ENCODE measurements around the gene AHRR. TPM values are rescaled to one million over a fixed set of nuclear protein-coding genes. Genes with fewer than 3 reads are reported as not detected.

The AHRR gene
- total and polyA plus RNA-seq, 2 donors from 2014 or later, result 0.71 to 1.7 TPM

- no peak for TF ChIP-seq CTCF (IDR thresholded peaks at IDR 0.05; ENCODE audit: borderline replicate concordance, extremely low read depth, insufficient read depth)
- Histone ChIP-seq H3K27me3 (ENCODE audit: control insufficient read depth, insufficient read depth, low read length) (no peaks in the 10 kb centered on the region), H3K36me3 (ENCODE audit: control insufficient read depth in 2 of 3, insufficient read depth in 3 of 3, low read length in 3 of 3) (no peaks in the 10 kb centered on the region), H3K27ac (ENCODE audit: low read depth in 2 of 2, low read length in 2 of 2) (no peak overlapping the region), H3K4me1 (ENCODE audit: control insufficient read depth in 2 of 3, insufficient read depth in 2 of 3, low read depth in 1 of 3, low read length in 3 of 3) (no peaks in the 10 kb centered on the region), H3K4me3 (ENCODE audit: low read length in 3 of 3) (no peak overlapping the region), H3K9ac (ENCODE audit: low read length in 3 of 3) (no peak overlapping the region), H3K9me3 (ENCODE audit: control insufficient read depth in 2 of 3, insufficient read depth in 1 of 3, low read length in 3 of 3) (no peaks in the 10 kb centered on the region)
- DNase-seq (peak in 2 of 5 donors; percentile 35 to 40), FAIRE-seq (no peak)
- intact Hi-C loops (cut with DNase I), result no loop called here
Observed at GRCh38 chr5:421287-421880, 99.9 kb downstream of the AHRR start.

- Histone ChIP-seq H3K27me3 (ENCODE audit: control insufficient read depth, insufficient read depth, low read length) (no peaks in the 10 kb centered on the region), H3K9me3 (ENCODE audit: control insufficient read depth in 2 of 3, insufficient read depth in 1 of 3, low read length in 3 of 3) (no peaks in the 10 kb centered on the region), H3K36me3 (ENCODE audit: control insufficient read depth in 2 of 3, insufficient read depth in 3 of 3, low read length in 3 of 3) (no peaks in the 10 kb centered on the region), H3K4me1 (ENCODE audit: control insufficient read depth in 2 of 3, insufficient read depth in 2 of 3, low read depth in 1 of 3, low read length in 3 of 3) (no peaks in the 10 kb centered on the region), H3K9ac (ENCODE audit: low read length in 3 of 3) (no peak overlapping the region), H3K4me3 (ENCODE audit: low read length in 3 of 3) (no peak overlapping the region), H3K27ac (ENCODE audit: low read depth in 2 of 2, low read length in 2 of 2) (no peak overlapping the region)
- intact Hi-C loops (cut with DNase I), result no loop called here
- DNase-seq, result peak in 2 of 5 donors; percentile 26 to 68
- TF ChIP-seq CTCF (IDR thresholded peaks at IDR 0.05; ENCODE audit: borderline replicate concordance, extremely low read depth, insufficient read depth), result no peak
- no peak for FAIRE-seq
Observed at GRCh38 chr5:421901-422300, 100.4 kb downstream of the AHRR start.

GRCh38 chr5:422323-423232 lies 101.1 kb downstream of the AHRR start:
- Histone ChIP-seq H3K36me3 (ENCODE audit: control insufficient read depth in 2 of 3, insufficient read depth in 3 of 3, low read length in 3 of 3) (no peaks in the 10 kb centered on the region), H3K4me1 (ENCODE audit: control insufficient read depth in 2 of 3, insufficient read depth in 2 of 3, low read depth in 1 of 3, low read length in 3 of 3) (no peaks in the 10 kb centered on the region), H3K27ac (ENCODE audit: low read depth in 2 of 2, low read length in 2 of 2) (no peak overlapping the region), H3K9ac (ENCODE audit: low read length in 3 of 3) (no peak overlapping the region), H3K4me3 (ENCODE audit: low read length in 3 of 3) (no peak overlapping the region), H3K9me3 (ENCODE audit: control insufficient read depth in 2 of 3, insufficient read depth in 1 of 3, low read length in 3 of 3) (no peaks in the 10 kb centered on the region), H3K27me3 (ENCODE audit: control insufficient read depth, insufficient read depth, low read length) (no peaks in the 10 kb centered on the region)
- no peak for TF ChIP-seq CTCF (IDR thresholded peaks at IDR 0.05; ENCODE audit: borderline replicate concordance, extremely low read depth, insufficient read depth)
- intact Hi-C loops (cut with DNase I), result no loop called here
- peak in 2 of 5 donors; percentile 21 to 36 for DNase-seq
- no peak for FAIRE-seq
